Vagina (tissue), 2 donors: ENCODE measurements around the gene CNNM2.

ENCODE experiments used
- CTCF ChIP-seq, 3 experiments: fragments of 450-650 bp in 2 of 3; fragments of 200-600 bp in 1 of 3; sonication (generic) in 1 of 3; IDR thresholded peaks; one replicate each; pipeline ENCODE4 v1.5.1; 2017 to 2019; ENCODE audit warnings: antibody characterized with exemption in 3 of 3, mild to moderate bottlenecking in 2 of 3, moderate library complexity in 2 of 3
- POLR2A ChIP-seq, 2 donors: fragments of 450-650 bp; IDR thresholded peaks; one replicate each; pipeline ENCODE4 v1.6.1; 2017; ENCODE audit warnings: antibody characterized with exemption in 2 of 2, mild to moderate bottlenecking in 2 of 2, moderate library complexity in 2 of 2
- POLR2AphosphoS5 ChIP-seq, 2 donors: sonication (generic); formaldehyde crosslinking; IDR thresholded peaks; one replicate each; pipeline ENCODE4 v1.9.0; 2017; ENCODE audit warnings: antibody characterized with exemption in 2 of 2, mild to moderate bottlenecking in 2 of 2, low read depth in 1 of 2; ENCODE audit not compliant: insufficient read depth in 1 of 2

- peak; percentile 29 to 39 (median 37) for TF ChIP-seq CTCF (IDR thresholded peaks at IDR 0.05)
- no peak for TF ChIP-seq POLR2A (IDR thresholded peaks at IDR 0.05)
- peak in 1 of 2 donors; percentile 25 for TF ChIP-seq POLR2AphosphoS5 (IDR thresholded peaks at IDR 0.05; ENCODE audit: insufficient read depth in 1 of 2, low read depth in 1 of 2)
Observed at GRCh38 chr10:103069453-103070331, 151.6 kb downstream of the CNNM2 start.
